ENCODE results near the gene RSPH4A.
"Not testable (repeated sequence)": the region's sequence is repeated elsewhere in the genome, so short reads cannot be mapped to it uniquely, and the experiment has no call there.

Gene RSPH4A

DNA sequence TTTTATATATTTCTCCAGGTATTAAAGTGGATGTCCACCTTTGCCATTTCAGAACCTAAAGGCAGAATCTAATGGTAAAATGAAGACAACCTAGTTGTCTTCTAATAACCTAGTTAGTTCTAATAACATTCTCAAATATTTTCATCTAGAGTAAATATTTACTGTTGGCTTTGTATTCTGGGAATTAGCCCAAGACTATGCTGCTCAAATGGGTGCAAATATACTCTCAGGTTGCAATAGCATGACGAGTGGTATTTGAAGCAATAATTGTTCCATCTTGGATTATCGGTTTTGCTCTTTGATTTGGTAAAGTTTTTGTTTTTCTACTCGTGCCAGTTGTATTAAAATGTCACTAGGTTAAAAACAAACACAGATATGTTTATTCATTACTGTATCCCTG, 21.0 kb upstream of the RSPH4A start:
- in situ Hi-C loops (cut with HindIII; ENCODE audit: low sequenced_read_pairs): no loop called here
- no peak for TF ChIP-seq CTCF (IDR thresholded peaks at IDR 0.05; ENCODE audit: low read depth, low read length)
- no peak for DNase-seq (ENCODE audit: low read depth, low spot score)
- no peak overlapping the region for H3K4me3 ChIP-seq (ENCODE audit: low read depth, low read length)

- no peak for TF ChIP-seq CTCF (IDR thresholded peaks at IDR 0.05; ENCODE audit: low read depth, low read length)
- peak; percentile 29 for DNase-seq (ENCODE audit: low read depth, low spot score)
- in situ Hi-C loops (cut with HindIII; ENCODE audit: low sequenced_read_pairs): no loop called here
- no peak overlapping the region for H3K4me3 ChIP-seq (ENCODE audit: low read depth, low read length)
Measured at GRCh38 chr6:116596815-116597214, 19.5 kb upstream of the RSPH4A start.

DNA sequence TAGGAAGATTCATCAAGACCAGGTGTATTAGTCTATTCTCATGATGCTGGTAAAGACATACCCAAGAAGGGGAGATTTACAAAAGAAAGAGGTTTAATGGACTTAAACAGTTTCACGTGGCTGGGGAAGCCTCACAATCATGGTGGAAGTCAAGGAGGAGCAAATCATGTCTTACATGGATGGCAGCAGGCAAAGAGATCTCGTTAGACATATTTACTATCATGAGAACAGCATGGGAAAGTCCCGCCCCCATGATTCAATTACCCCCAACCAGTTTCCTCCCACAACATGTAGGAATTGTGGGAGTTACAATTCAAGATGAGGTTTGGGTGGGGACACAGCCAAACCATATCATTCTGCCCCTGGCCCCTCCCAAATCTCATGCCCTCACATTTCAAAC, 12.4 kb upstream of the RSPH4A start:
- H3K4me3 ChIP-seq (ENCODE audit: low read depth, low read length); DNase-seq (ENCODE audit: low read depth, low spot score); in situ Hi-C loops (cut with HindIII; ENCODE audit: low sequenced_read_pairs): not testable (repeated sequence)

DNA sequence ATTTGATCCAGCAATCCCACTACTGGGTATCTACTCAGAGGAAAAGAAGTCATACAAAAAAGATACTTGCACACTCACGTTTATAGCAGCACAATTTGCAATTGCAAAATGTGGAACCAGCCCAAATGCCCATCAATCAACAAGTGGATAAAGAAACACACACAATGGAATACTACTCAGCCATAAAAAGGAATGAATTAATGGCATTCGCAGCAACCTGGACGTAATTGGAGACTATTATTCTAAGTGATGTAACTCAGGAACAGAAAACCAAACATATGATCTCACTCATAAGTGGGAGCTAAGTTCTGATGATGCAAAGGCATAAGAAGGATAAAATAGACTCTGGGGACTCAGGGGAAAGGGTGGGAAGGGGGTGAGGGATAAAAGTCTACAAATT, 11.4 kb upstream of the RSPH4A start:
- DNase-seq (ENCODE audit: low read depth, low spot score); in situ Hi-C loops (cut with HindIII; ENCODE audit: low sequenced_read_pairs); H3K4me3 ChIP-seq (ENCODE audit: low read depth, low read length): not testable (repeated sequence)

DNA sequence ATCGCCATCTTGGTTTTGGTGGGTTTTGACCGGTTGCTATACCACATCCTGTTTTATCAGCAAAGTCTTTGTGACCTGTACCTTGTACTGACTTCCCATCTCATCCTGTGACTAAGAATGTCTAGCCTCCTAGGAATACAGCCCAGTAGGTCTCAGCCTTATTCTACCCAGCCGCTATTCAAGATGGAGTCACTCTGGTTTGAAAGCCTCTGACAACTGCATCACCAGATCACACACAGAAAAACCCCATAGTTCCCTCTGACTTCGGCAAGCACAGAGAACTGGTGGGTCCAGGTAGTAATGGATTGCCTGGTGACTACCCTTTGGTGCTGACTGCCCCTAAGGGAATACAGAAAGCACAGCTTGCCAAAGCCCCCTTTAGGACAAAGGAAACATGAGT, 10.3 kb upstream of the RSPH4A start:
- no peak for DNase-seq (ENCODE audit: low read depth, low spot score)
- no peak for TF ChIP-seq CTCF (IDR thresholded peaks at IDR 0.05; ENCODE audit: low read depth, low read length)
- in situ Hi-C loops (cut with HindIII; ENCODE audit: low sequenced_read_pairs): no loop called here

GRCh38 chr6:116611056-116611455, 5.2 kb upstream of the RSPH4A start:
- H3K4me3 ChIP-seq (ENCODE audit: low read depth, low read length): no peak overlapping the region
- no peak for DNase-seq (ENCODE audit: low read depth, low spot score)
- in situ Hi-C loops (cut with HindIII; ENCODE audit: low sequenced_read_pairs): no loop called here
- no peak for TF ChIP-seq CTCF (IDR thresholded peaks at IDR 0.05; ENCODE audit: low read depth, low read length)

More for the DNA sequence above, 10.3 kb upstream of the RSPH4A start:
- H3K4me3 ChIP-seq (ENCODE audit: low read depth, low read length): no peak overlapping the region

- no peak for DNase-seq (ENCODE audit: low read depth, low spot score)
Measured at GRCh38 chr6:116616737-116617053, 416 bp downstream of the RSPH4A start.

More at GRCh38 chr6:116616737-116617053, 416 bp downstream of the RSPH4A start:
- H3K4me3 ChIP-seq (ENCODE audit: low read depth, low read length): peak overlapping the region; percentile 75
- no peak for TF ChIP-seq CTCF (IDR thresholded peaks at IDR 0.05; ENCODE audit: low read depth, low read length)
- in situ Hi-C loops (cut with HindIII; ENCODE audit: low sequenced_read_pairs): no loop called here
